Astrocyte (in vitro differentiated cells and primary cell): ENCODE measurements around the gene DNHD1. TPM values are rescaled to one million over a fixed set of nuclear protein-coding genes. Genes with fewer than 3 reads are reported as not detected.
A peak's percentile ranks its signal among the peaks of the same experiment; 100 is the strongest.

ENCODE experiments used
- DNase-seq: peaks from one replicate; pipeline ENCODE4 v3.0.0-alpha.2; 2010; ENCODE audit warnings: low read depth
- FAIRE-seq: peaks from 2 replicates; lab custom pipeline; 2011; peaks lifted over from hg19 to GRCh38; lab: Jason Lieb, UNC
- H2AFZ ChIP-seq: 2 replicates; pipeline ENCODE4 v1.6.0; 2012; ENCODE audit warnings: low read depth, low read length, inconsistent platforms
- H3K27ac ChIP-seq: 2 replicates; pipeline ENCODE4 v1.5.1; 2011; ENCODE audit warnings: low read depth, low read length, inconsistent platforms
- H3K27me3 ChIP-seq: 2 replicates; pipeline ENCODE4 v1.6.0; 2011; ENCODE audit warnings: low read length, inconsistent platforms; ENCODE audit not compliant: insufficient read depth
- H3K36me3 ChIP-seq: 2 replicates; pipeline ENCODE4 v1.5.1; 2011; ENCODE audit warnings: low read length, inconsistent platforms; ENCODE audit not compliant: insufficient read depth
- H3K4me1 ChIP-seq: 2 replicates; pipeline ENCODE4 v1.5.1; 2011; ENCODE audit warnings: low read length, inconsistent platforms; ENCODE audit not compliant: insufficient read depth
- H3K4me2 ChIP-seq: 2 replicates; pipeline ENCODE4 v1.6.0; 2012; ENCODE audit warnings: low read length, inconsistent platforms
- H3K4me3 ChIP-seq: 2 replicates; pipeline ENCODE4 v1.5.1; 2011; ENCODE audit warnings: low read depth, mild to moderate bottlenecking, low read length, inconsistent platforms; ENCODE audit not compliant: insufficient read depth
- H3K79me2 ChIP-seq: 2 replicates; pipeline ENCODE4 v1.6.0; 2012; ENCODE audit warnings: mild to moderate bottlenecking, low read length, inconsistent platforms; ENCODE audit not compliant: insufficient read depth
- H3K9ac ChIP-seq: 2 replicates; pipeline ENCODE4 v1.6.0; 2012; ENCODE audit warnings: mild to moderate bottlenecking, low read length, inconsistent platforms
- H3K9me3 ChIP-seq: 2 replicates; pipeline ENCODE4 v1.5.1; 2012; ENCODE audit warnings: low read depth, mild to moderate bottlenecking, low read length, inconsistent platforms; ENCODE audit not compliant: insufficient read depth
- H4K20me1 ChIP-seq: 2 replicates; pipeline ENCODE4 v1.6.0; 2012; ENCODE audit warnings: low read length, inconsistent platforms; ENCODE audit not compliant: insufficient read depth
- H3K27ac Mint-ChIP-seq: one replicate; pipeline ENCODE4 v1.8.0; 2021; ENCODE audit warnings: mild to moderate bottlenecking, mixed read lengths; ENCODE audit not compliant: unreplicated experiment
- H3K27me3 Mint-ChIP-seq: one replicate; pipeline ENCODE4 v1.8.0; 2021; ENCODE audit warnings: low read depth, mixed read lengths; ENCODE audit not compliant: unreplicated experiment
- H3K36me3 Mint-ChIP-seq: one replicate; pipeline ENCODE4 v1.8.0; 2021; ENCODE audit warnings: low read depth, mixed read lengths; ENCODE audit not compliant: unreplicated experiment
- H3K4me1 Mint-ChIP-seq: one replicate; pipeline ENCODE4 v1.8.0; 2021; ENCODE audit warnings: low read depth, mixed read lengths; ENCODE audit not compliant: unreplicated experiment
- H3K4me3 Mint-ChIP-seq: one replicate; pipeline ENCODE4 v1.8.0; 2021; ENCODE audit warnings: mild to moderate bottlenecking, moderate library complexity, mixed read lengths; ENCODE audit not compliant: unreplicated experiment
- H3K9me3 Mint-ChIP-seq: one replicate; pipeline ENCODE4 v1.8.0; 2021; ENCODE audit warnings: mild to moderate bottlenecking, mixed read lengths; ENCODE audit not compliant: unreplicated experiment
- CTCF ChIP-seq: IDR thresholded peaks from 2 replicates; pipeline ENCODE4 v1.5.1; 2011; ENCODE audit warnings: low read depth, mild to moderate bottlenecking, inconsistent platforms, low read length, moderate library complexity; ENCODE audit not compliant: insufficient read depth
- EZH2 ChIP-seq: IDR thresholded peaks from 2 replicates; pipeline ENCODE4 v1.6.1; 2012; ENCODE audit warnings: mild to moderate bottlenecking, low read length, inconsistent platforms; ENCODE audit not compliant: insufficient read depth
- total RNA-seq: library from RNA; stranded (reverse); gene quantifications from 2 replicates; pipeline ENCODE4 v1.2.1, GENCODE V29; 2021

DNHD1 gene
- total RNA-seq, 1 donor from 2014 or later, result 8.2 TPM

- TF ChIP-seq CTCF (no peak), EZH2 (no peak)
- Histone ChIP-seq H3K27ac (no peak overlapping the region), H3K27me3 (no peaks in the 10 kb centered on the region), H3K36me3 (peaks cover 10% of the 10 kb centered on the region), H2AFZ (no peak overlapping the region), H3K79me2 (peaks cover 36% of the 10 kb centered on the region), H3K9ac (no peak overlapping the region), H3K4me1 (peaks cover 52% of the 10 kb centered on the region), H3K9me3 (no peaks in the 10 kb centered on the region), H3K4me2 (no peak overlapping the region), H4K20me1 (peaks cover 13% of the 10 kb centered on the region), H3K4me3 (no peak overlapping the region)
- DNase-seq (no peak), FAIRE-seq (no peak)
- H3K9me3 Mint-ChIP-seq, result no peaks in the 10 kb centered on the region
- H3K36me3 Mint-ChIP-seq, result peaks cover 22% of the 10 kb centered on the region
- H3K4me3 Mint-ChIP-seq, result no peak overlapping the region
- H3K27me3 Mint-ChIP-seq, result no peaks in the 10 kb centered on the region
- peaks cover 18% of the 10 kb centered on the region for H3K4me1 Mint-ChIP-seq
- no peak overlapping the region for H3K27ac Mint-ChIP-seq
Measured at GRCh38 chr11:6615046-6615445, 118.0 kb downstream of the DNHD1 start.

- H3K4me1 Mint-ChIP-seq, result peaks cover 13% of the 10 kb centered on the region
- no peak overlapping the region for H3K4me3 Mint-ChIP-seq
- Histone ChIP-seq H3K4me3 (no peak overlapping the region), H3K27me3 (no peaks in the 10 kb centered on the region), H2AFZ (no peak overlapping the region), H3K79me2 (peaks cover 26% of the 10 kb centered on the region), H4K20me1 (peaks cover 5% of the 10 kb centered on the region), H3K27ac (peak overlapping the region; percentile 22), H3K9ac (no peak overlapping the region), H3K9me3 (no peaks in the 10 kb centered on the region), H3K36me3 (peaks cover under 1% of the 10 kb centered on the region), H3K4me2 (no peak overlapping the region), H3K4me1 (peaks cover 43% of the 10 kb centered on the region)
- peak overlapping the region; percentile 15 for H3K27ac Mint-ChIP-seq
- H3K36me3 Mint-ChIP-seq, result peaks cover 18% of the 10 kb centered on the region
- H3K9me3 Mint-ChIP-seq, result no peaks in the 10 kb centered on the region
- TF ChIP-seq EZH2 (no peak), CTCF (no peak)
- FAIRE-seq (no peak), DNase-seq (no peak)
- H3K27me3 Mint-ChIP-seq, result no peaks in the 10 kb centered on the region
Measured at GRCh38 chr11:6615882-6616585, 119.0 kb downstream of the DNHD1 start.

GRCh38 chr11:6616596-6617250, 119.6 kb downstream of the DNHD1 start:
- Histone ChIP-seq H3K79me2 (peaks cover 19% of the 10 kb centered on the region), H2AFZ (no peak overlapping the region), H4K20me1 (no peaks in the 10 kb centered on the region), H3K4me3 (no peak overlapping the region), H3K36me3 (no peaks in the 10 kb centered on the region), H3K27ac (peak overlapping the region; percentile 22), H3K4me1 (peaks cover 39% of the 10 kb centered on the region), H3K4me2 (peak overlapping the region; percentile 99), H3K9ac (no peak overlapping the region), H3K9me3 (no peaks in the 10 kb centered on the region), H3K27me3 (no peaks in the 10 kb centered on the region)
- H3K4me1 Mint-ChIP-seq, result peaks cover 13% of the 10 kb centered on the region
- FAIRE-seq (no peak), DNase-seq (no peak)
- peaks cover 1% of the 10 kb centered on the region for H3K27me3 Mint-ChIP-seq
- H3K36me3 Mint-ChIP-seq, result peaks cover 13% of the 10 kb centered on the region
- TF ChIP-seq CTCF (no peak), EZH2 (no peak)
- H3K27ac Mint-ChIP-seq, result no peak overlapping the region
- H3K9me3 Mint-ChIP-seq, result no peaks in the 10 kb centered on the region
- H3K4me3 Mint-ChIP-seq, result no peak overlapping the region
